Hematopoietic multipotent progenitor cell treated with erythropoietin and hydrocortisone succinate and interleukin-3 and kit ligand, for 8 days (in vitro differentiated cells): Measurements from ENCODE around the gene CDX1.

Experiments used
- DNase-seq: peaks from one replicate; pipeline ENCODE4 v3.0.0-alpha.2; 2015

Gene CDX1

GRCh38 chr5:150146862-150147601, 19.5 kb upstream of the CDX1 start:
- DNase-seq = no peak

DNA sequence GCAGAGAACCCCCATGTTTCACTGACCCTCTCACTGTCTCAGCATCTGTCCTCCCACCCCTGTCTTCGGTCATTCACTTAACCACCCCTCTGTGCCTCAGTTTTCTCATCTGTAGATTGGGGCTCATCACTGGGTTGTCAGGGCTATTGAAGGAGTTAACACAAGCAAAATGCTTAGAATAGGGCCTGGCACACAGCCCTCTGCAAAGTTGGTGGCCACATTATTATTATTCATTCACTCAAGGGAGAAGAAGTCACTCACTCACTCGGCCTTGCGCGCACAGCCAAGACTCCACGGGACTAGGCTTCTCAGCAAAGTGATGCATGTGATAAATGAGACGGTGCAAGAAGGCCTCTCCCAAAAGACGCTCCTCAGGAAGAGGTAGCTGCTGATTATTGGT, 18.9 kb upstream of the CDX1 start:
- DNase-seq = no peak

GRCh38 chr5:150148117-150148927, 18.3 kb upstream of the CDX1 start:
- DNase-seq = no peak

GRCh38 chr5:150149618-150150017, 17.0 kb upstream of the CDX1 start:
- no peak for DNase-seq

DNA sequence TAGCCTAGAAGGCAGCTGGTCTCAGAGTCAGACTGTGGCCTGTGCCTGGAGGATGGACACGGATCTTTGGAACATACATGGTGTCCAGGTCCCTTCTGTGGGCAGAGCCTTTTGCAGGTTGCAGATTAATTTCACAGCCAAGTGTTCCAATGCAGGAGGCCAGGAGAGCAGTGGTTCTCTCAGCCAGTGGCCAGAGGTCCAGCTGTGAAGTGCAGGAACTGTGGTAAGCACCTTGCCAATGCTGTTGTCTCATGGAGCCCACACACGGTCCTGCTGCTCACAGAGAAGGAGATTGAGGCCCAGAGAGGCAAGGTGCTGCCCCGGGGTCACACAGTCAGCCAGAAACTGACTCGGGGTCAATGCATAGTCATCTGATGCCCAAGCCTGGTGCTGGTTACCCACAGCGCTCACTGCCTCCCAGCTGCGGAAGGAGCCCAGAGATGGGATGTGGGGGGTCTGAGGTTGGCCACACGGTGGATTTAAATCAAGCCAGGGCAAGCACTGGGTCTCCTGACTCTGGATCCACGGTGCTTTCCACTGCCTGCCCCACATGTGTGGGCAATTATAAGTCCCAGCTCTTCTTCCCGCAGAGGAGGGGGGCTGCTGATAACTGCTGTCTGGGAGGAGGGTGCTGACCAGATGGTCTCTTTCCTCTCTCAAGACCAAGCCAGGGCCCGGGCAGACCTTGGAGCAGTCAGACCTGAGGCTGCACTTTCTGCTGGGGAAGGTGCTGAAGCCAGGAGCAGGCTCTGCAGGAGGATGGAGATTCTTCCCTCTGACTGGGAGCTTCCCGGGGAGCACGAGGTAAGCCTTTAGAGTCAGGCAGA, 13.7 kb upstream of the CDX1 start:
- DNase-seq = no peak

- no peak for DNase-seq
Measured at GRCh38 chr5:150153483-150153882, 13.1 kb upstream of the CDX1 start.

- no peak for DNase-seq
Measured at GRCh38 chr5:150153957-150154617, 12.5 kb upstream of the CDX1 start.

- no peak for DNase-seq
Measured at GRCh38 chr5:150154618-150155128, 11.9 kb upstream of the CDX1 start.

DNA sequence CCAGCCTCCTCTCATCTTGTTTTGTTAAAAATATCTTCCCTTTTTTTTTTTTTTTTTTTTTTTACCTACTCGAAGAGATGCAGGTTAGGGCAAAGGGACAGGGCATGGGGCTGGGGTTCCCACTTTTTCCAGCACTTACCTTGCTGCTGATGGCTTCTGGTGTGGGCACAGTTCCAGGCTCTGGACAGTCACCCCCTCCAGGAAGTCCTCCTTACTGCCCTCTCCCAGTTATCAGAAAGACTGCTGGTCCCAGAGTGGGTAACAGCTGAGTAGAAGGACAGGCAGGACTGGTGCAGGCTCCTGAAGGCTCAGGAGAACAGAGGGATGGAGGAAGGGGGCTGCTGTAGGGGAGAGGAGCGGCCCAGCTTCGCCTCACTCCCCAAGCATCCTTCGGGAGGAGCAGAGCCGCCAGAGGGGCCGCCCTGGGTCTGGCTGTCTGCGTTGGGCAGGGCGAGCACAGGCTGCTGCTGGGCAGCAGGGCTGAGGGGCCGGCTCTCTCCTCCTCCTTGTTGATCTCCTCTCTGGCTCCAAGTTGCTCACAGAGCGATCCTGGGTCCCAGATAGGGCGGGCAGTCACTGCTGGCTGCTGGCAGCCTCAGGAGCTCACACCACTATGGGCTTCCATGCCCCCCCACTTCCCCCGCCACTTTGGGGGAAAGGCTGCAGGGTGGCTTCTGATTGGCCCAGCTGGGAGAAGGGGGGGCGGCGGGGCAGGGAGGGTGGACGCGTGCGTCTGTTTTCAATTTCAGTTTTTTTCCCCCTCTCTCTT, 11.1 kb upstream of the CDX1 start, which contains the start of gene PDGFRB:
Gene PDGFRB (minus strand): TSS at position 588 of the 769 bp plus-strand sequence. CDS start 18,798 bp downstream, outside the sequence.
- peak; percentile 43 for DNase-seq

DNA sequence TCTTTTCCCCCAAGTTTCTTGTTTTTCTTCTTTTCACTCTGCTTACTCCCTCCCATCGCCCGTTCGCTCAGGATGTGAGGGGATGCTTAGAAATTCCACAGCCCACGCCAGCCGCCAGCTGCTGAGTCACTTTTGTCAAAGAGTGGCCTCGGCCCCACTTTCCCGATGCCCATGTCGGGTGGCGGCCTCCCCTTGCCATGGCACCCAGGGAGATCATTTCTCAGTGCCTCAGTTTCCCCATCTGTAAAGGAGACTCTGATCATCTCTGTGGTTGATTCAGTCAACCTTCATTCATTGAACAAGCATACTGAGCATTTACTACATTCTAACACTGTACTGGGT, 10.6 kb upstream of the CDX1 start:
- no peak for DNase-seq

DNA sequence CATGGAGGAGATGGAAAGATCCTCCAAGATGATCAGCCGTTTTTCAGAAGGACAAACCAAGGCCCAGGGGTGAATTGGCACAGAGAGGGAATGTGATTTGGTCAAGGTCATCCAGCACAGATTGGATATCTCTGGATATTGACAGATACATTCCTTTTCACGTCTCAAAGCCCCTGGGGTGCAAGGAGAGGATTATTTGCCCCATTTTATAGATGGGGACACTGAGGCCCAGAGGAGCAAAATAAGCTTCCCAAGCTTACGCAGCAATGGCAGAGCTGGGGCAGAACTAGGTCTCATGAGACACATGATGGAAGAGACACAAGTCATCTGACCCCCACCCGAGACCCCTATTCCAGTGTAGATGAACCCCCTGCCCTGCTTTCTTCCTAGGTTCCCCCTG, 10.0 kb upstream of the CDX1 start:
- DNase-seq = no peak

DNA sequence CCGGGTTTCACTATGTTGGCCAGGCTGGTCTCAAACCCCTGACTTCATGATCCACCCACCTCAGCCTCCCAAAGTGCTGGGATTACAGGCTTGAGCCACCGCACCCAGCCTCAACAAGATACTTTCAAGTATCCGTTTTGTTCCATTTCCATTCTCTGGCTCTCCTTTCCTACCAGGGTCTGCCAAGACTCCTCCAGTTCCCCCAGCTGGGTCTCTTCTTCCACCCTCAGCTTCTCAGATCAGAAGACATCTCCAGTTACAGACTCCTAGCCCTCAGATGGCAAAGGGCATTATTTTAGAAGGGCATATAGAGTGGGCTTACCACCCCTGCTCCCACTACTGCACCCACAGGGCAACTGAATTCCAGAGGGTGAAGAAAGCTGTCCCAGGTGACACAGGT, 9.4 kb upstream of the CDX1 start:
- DNase-seq = no peak

GRCh38 chr5:150158170-150158949, 8.2 kb upstream of the CDX1 start:
- no peak for DNase-seq

- DNase-seq = no peak
Measured at GRCh38 chr5:150159031-150159430, 7.5 kb upstream of the CDX1 start.

- no peak for DNase-seq
Measured at GRCh38 chr5:150159741-150160179, 6.8 kb upstream of the CDX1 start.

DNA sequence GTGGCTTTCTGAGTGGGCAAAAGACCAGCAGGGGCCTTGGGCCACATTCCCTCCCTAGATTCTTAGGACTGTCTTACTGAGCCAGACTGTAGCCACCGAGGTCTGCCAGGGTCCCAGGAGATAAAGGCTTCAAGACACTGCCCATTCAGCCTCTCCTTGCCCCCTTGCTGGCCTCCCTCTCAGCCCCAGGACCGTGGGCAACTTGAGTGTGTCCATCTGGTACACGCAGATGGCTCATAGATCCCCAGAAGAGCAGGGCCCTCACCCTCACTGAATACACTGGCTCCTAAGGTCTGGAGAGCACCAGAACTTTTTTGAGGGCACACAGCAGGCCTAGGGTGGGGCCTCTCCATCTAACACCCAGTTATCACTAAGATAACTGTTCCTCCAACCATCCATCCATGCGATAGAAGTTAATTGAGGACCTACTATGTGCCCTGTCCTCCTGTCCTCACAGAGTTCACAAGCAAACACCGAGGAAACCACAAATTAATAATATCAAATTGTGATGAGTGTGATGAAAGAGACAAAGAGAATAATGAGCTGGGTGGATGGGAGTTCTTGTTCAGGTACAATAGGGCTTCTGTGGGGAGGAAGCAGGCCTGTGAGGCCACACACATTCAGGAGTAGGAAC, 6.0 kb upstream of the CDX1 start:
- DNase-seq = no peak

DNA sequence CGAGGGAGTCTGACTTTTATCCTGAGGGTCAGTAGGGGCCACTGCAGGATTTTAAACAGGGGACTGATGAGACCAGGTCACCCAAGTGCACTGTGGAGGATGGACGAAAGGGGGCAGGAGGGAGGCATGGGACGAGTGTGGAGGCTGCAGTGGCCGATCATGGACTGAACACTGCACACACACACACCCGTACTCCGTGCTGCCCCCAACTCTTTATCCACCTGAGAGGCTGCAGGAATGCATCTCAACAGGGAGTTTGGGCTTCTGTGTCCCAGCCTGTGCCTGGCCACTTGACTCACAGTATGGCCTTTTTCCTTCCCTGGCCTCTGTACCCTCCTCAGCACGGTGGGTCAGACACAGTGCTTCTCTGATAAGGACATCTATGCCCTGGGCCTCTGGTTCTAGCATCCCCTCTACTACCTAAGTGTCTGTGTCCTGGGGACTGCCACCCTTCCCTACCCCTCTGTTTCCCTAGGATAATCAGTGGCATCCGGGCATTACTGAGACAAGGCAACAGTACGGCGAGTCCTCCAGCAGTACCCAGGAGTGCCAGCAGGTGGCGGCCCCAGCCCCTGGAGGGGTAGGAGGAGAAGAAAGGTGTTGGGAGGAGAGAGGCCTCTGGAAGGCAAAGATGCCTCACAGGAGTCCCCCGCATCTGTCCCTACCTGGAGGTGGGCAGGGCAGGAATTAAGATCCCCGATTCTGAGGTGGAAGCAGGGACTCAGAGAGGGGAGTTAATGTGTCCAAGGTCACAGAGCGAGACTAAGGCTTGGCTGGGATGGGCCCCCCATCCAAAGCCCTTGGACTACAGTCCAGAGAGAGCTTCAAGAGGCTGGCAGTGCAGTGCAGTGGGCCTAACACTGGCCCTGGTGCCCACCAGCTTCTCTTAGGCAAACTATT, 5.1 kb upstream of the CDX1 start:
- peak; percentile 66 for DNase-seq

DNA sequence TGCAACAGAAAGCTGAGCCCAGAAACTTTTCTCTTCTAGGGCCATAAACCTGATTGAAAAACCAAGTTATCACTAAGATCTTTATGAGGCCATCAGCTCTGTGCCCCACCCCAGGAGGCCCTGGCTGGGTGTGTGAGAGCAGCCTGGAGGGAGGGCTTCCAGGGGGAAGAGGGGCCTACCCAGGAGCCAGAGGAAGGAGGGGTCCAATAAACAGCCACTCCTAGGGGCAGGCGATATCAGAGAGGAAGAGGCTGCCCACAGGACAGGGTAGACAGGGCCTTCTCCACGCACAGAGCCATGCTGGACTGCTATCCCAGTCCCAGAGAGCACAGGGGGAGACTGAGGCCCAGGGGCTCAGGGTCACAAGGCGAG, 4.5 kb upstream of the CDX1 start:
- DNase-seq = no peak

DNA sequence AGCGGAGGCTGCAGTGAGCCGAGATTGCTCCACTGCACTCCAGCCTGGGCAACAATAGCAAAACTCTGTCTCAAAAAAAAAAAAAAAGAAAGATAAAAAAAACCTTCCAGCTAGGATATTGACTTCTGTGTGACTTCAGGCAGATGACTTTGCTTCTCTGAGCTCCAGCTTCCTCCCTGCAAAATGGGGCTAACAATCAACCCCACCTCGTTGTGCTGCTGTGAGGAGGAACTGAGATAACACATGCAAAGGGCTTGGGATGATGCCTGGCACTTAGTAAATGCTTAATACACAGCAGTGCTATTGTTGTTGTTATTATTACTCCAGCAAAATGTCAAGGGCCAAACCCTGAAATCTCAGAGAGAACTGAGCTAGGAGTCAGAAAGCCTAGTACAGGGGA, 3.5 kb upstream of the CDX1 start:
- no peak for DNase-seq
